ENCODE measurements around the gene SAMD5.

- TF ChIP-seq CTCF (IDR thresholded peaks at IDR 0.05) (no peak), POLR2A (IDR thresholded peaks at IDR 0.05) (no peak)
These were observed 38.9 kb downstream of the SAMD5 start for GRCh38 chr6:147547369-147547902.

All from sigmoid colon (tissue), 3 donors.